GM19025 (cell line): ENCODE data around the gene CNN2.

ENCODE experiments used
- ATAC-seq: cut with Tn5 transposase; IDR thresholded peaks from one replicate; pipeline ENCODE4 v1.9.1; 2021; ENCODE audit warnings: mild to moderate bottlenecking, low read depth, moderate library complexity; ENCODE audit not compliant: unreplicated experiment

The CNN2 gene

DNA sequence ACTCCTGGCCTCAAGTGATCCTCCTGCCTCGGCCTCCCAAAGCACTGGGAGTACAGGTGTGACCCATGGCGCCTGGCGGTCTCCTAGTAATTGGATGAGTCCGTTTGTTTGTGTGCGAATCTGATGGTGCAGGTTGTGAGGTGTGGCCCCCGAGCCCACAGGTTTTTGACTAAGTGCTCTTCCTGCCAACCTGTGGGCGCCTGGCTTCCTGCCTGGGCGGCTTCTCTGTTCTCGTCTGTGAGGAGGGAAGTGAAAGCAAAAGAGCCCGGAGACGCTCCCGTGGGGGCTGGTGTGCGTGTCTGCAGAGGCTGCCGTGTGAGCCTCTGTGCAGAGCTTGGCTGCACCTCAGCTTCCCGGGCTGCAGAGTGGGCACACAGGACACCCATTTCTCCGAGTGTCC lies 50.5 kb downstream of the CNN2 start:
- ATAC-seq: peak; percentile 67

GRCh38 chr19:1079566-1080111 lies 53.2 kb downstream of the CNN2 start:
- ATAC-seq: no peak

DNA sequence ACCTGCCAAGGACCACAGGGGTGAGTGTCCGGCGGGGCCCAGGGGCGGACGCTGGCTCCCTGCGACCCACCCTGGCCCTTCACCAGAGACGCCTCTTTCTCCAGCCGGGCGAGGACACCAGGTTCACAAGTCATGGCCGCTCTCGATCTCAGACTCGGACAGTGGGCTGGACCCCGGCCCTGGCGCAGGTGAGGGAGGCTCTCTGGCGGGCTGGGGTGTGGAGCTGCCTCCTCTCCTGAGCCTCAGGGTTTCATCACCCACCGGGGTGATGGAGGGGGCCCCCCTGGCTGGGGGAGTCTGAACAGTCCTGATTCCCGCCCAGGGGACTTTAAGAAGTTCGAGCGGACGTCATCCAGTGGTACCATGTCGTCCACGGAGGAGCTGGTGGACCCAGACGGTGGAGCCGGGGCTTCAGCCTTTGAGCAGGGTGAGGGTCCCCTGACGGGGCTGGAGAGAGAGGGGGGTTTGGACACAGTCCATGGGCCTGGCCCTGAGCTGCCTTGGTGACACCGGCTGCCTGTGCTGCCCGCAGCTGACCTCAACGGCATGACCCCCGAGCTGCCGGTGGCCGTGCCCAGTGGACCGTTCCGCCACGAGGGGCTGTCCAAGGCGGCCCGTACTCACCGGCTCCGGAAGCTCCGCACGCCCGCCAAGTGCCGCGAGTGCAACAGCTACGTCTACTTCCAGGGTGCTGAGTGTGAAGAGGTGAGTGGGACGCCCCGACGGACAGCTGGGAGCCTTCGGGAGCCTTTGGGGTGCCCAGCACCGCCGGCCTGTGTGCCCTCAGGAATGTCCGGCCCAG lies 54.2 kb downstream of the CNN2 start:
- no peak for ATAC-seq

DNA sequence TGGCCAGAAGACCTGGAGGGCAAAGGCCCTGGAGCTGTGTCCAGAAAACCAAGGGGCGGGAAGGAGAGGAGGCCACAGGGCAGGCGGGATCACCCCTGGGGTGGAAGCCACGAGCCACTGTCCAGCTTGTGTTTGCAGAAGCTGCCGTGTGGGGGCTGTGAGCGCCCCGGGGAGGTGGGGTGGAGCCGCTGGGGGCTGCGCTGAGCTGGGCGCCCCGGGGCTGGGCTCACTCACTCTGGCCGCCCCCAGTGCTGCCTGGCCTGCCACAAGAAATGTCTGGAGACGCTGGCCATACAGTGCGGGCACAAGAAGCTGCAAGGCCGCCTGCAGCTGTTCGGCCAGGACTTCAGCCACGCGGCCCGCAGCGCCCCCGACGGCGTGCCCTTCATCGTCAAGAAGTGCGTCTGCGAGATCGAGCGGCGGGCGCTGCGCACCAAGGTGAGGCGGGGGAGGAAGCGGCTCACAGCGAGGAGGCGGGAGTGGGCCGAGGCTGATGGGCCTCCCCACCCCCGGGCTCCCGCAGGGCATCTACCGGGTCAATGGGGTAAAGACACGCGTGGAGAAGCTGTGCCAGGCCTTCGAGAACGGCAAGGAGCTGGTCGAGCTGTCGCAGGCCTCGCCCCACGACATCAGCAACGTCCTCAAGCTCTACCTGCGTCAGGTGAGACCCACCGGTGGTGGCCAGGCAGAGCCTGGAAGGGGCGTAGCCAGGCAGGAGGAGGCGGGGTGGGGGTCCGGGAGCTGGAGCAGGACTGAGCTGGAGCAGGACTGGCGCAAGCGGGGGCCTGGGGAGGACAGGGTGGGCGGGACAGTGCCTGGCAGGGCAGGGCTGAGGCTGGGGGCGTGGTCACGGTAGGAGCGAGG lies 55.1 kb downstream of the CNN2 start:
- no peak for ATAC-seq

DNA sequence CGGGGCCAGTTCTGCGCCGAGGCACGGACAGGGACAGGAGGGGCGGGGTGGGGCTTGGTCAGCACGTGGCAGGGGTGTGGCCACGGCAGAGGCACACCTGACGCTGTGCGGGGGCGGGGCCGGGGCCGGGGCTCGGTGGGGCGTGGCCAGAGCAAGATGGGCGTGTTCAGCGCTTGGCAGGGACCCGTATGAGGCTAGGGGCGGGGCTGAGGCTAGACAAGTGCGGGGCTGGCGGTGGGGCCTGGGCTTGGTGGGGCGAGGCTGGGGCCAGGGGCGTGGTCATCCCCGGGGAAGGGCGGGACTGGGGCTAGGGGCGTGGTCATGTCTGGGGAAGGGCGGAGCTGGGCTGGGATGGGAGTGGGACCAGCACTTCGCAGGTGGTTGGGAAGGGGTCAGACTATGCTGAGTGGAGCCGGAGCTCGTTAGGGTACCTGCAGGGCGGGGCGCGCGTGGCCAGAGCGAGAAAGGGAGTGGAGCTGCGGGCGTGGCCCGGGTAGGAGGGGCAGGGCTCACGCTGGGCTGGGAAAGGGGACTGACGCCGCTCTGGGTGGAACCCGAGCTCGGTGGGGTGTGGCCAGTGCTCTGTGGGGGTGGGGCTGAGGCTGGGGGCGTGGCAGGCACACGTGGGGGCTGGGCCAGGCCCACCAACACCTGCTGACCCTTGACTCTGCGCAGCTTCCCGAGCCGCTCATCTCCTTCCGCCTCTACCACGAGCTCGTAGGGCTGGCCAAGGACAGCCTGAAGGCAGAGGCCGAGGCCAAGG lies 55.9 kb downstream of the CNN2 start:
- ATAC-seq: no peak

DNA sequence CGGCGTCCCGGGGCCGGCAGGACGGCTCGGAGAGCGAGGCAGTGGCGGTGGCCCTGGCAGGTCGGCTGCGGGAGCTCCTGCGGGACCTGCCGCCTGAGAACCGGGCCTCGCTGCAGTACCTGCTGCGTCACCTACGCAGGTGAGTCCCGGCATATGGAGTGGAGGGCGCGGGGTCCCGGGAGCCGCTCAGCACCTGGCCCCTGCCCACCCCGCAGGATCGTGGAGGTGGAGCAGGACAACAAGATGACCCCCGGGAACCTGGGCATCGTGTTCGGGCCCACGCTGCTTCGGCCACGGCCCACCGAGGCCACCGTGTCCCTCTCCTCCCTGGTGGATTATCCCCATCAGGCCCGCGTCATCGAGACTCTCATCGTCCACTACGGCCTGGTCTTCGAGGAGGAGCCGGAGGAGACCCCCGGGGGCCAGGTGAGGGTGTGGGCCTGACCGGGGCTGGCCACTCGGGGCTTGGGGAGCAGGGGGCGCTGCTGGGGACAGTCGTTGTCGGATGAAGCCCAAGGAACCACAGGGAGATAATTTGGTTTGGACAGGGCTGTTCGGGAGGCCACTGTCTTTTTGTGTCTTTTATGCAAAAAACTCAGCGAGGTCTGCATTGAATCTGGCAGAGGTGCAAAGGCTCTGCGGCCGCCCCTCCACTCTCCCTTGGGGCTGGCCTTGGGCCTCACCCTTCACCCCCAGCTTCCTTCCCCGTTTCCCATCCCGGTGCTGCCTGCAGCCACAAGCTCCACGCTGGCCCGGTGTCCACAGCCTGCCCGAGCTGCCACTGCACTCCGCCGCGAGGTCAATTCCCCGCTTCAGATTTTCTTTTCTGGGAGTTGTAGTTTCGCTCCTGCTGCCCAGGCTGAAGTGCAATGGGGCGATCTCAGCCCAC lies 56.8 kb downstream of the CNN2 start:
- ATAC-seq: no peak

DNA sequence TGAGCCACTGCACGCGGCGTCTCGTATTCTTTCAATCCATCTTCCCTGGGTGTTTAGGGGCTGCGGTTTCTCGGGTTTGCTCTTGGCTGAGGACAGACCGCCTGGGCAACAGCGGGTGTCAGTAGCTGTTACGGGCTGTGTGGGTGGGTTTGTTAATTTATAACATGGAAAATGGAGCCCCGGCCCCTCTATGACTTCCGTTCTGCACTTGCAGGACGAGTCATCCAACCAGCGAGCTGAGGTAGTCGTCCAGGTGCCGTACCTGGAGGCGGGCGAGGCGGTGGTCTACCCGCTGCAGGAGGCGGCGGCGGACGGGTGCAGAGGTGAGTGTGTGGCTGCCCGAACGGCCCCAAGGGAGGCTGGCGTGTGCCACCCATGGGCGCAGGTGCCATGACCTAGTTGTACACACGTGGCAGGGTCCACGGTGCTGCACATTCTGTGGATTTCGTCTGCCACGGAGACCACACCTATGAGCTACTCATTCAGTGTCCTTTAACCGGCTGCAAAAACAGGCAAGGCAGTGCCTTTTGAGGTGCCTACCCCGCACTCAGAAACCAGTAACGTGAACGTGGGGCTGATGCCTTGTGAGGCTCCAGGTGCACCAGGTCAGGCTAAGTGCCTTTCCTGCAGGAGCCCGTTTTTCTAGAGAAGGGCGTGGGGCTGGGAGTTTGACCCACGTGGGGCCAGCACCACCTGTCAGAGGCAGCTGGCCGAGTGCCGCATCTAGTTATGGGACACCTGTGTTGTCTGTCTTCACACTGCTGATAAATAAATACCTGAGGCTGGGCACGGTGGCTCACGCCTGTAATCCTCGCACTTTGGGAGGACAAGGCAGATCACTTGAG lies 57.8 kb downstream of the CNN2 start:
- ATAC-seq: no peak

GRCh38 chr19:1085053-1085658 lies 58.7 kb downstream of the CNN2 start:
- ATAC-seq: no peak

DNA sequence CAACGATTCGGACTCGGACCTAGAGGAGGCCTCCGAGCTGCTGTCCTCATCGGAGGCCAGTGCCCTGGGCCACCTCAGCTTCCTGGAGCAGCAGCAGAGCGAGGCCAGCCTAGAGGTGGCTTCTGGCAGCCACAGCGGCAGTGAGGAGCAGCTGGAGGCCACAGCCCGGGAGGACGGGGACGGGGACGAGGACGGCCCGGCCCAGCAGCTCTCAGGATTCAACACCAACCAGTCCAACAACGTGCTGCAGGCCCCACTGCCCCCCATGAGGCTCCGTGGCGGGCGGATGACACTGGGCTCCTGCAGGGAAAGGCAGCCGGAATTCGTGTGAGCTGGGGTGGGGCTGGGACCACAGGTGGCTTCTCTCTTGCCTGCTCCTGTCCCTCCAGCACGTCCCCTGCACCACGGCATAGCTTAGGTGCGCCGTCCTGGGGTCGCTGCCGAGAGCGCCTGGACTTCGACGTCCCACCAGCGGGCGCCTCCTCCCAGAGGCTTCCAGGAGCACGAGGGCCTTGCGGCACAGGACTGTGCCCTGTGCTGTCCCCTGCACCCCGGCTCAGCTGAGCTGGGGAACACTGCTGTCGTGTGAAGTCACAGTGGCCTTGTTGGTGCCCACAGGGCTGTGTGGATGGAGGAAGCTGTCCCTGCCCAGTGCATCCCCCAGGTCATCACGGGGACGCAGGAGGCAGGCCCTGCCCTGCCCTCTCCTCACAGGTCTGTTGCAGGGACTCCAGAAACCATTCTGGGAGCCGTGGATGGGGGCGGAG lies 59.5 kb downstream of the CNN2 start:
- ATAC-seq: no peak

GRCh38 chr19:1086613-1087012 lies 60.2 kb downstream of the CNN2 start:
- ATAC-seq: no peak

DNA sequence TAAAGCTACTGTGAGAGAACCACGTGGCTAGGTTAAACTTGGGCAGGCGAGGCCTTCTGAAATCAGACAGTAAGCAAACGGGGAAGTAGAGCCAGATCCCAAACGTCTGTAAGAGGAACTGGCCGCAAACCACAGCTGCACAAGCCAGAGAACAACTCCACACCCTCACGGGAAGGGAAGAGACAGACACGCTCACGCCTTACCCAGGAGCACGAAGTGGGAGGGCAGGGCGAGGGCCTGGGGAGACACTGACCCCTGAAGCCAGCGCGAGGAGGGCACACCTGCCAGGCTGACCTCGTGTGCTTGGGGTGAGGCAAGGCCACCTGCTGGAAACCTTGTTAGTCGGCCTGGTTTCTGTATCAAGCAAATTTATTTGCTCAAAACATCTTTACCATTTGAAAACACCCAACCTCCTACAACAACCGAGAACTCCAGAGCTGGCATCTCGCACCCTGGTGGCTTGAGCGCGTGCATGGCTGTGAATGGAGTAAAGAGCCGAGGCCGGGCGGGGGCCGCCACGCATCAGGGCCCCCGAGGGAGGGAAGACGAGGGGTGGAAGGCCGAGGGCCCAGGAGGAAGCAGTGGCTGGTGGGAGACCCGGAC lies 61.5 kb downstream of the CNN2 start:
- ATAC-seq: no peak

DNA sequence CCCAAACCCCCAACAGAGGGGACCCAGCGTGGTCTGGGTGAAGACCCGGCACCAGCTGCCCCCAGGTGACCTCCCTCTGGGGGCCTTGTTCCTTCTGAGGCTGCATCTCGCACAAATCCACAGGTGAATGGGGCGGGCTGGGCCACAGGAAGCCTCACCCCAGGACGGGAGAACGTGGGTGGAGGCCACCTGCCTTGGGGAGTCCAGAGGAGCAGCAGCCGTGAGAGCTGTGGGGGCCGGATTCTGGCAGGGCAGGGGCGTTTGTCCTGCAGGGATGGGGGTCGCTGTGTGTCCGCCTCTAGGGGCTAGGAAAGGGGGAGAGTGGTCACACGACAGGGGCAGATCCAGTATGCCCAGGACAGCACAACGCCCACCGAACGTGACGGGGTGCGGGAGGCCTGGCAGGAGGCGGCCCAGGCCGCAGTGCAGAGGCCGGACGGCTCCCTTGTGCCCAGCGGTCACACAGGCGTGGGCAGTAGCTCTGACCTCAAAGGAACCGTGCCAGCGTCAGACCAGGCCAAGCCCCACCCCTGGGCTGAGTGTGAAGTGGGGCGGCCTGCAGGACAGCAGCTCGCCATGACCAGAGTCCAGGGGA lies 62.1 kb downstream of the CNN2 start:
- ATAC-seq: no peak
